ENCODE measurements around the gene MYO1C. TPM values are rescaled to one million over a fixed set of nuclear protein-coding genes. Genes with fewer than 3 reads are reported as not detected.

MYO1C gene
- total and polyA plus RNA-seq, 2 of the 8 experiments (the other 6 are each of a cell fraction or from before 2014, with no cell fraction given) = 40.1 to 78.6 TPM

- Histone ChIP-seq H3K4me3 (ENCODE audit: extremely low read depth in 1 of 4, insufficient read depth in 2 of 4, low read depth in 3 of 4, low read length in 4 of 4) (peak overlapping the region; percentile 24 to 74 (median 37); a peak in 6 of 8 replicates), H2BK12ac (ENCODE audit: low read depth, low read length) (peak overlapping the region; percentile 55), H2BK15ac (ENCODE audit: low read length) (peak overlapping the region; percentile 72; the same call in 1 of the 2 replicates), H4K91ac (replicated peaks; ENCODE audit: insufficient read length, low read length) (peak overlapping the region; percentile 44), H3K36me3 (ENCODE audit: control insufficient read depth in 2 of 4, insufficient read depth in 4 of 4, low read length in 3 of 4) (peaks cover 0 to 10% (median 7%) of the 10 kb centered on the region in 4 experiments; a peak in 2 of 8 replicates), H3K9ac (replicated peaks in 1 of 4; ENCODE audit: extremely low read depth in 1 of 4, low read depth in 3 of 4, low read length in 3 of 4) (0 out of 7 replicates have a peak overlapping the region, but pooled peaks of 1 of the 4 experiments have one; percentile 23), H2AFZ (ENCODE audit: low read length) (no peak overlapping the region), H3K27me3 (replicated peaks in 1 of 4; ENCODE audit: control insufficient read depth in 3 of 4, extremely low read depth in 1 of 4, insufficient read depth in 3 of 4, low read length in 3 of 4) (peaks cover 0 to 6% (median 0%) of the 10 kb centered on the region in 4 experiments; a peak in 2 of 7 replicates), H2BK120ac (replicated peaks; ENCODE audit: low read depth, low read length) (no peak overlapping the region), H3K4me2 (ENCODE audit: insufficient read depth in 1 of 2, low read depth in 2 of 2, low read length in 2 of 2) (peak overlapping the region; percentile 67 to 74), H2BK20ac (ENCODE audit: low read length) (no peak overlapping the region), H4K5ac (ENCODE audit: insufficient read length, low read depth, low read length) (no peak overlapping the region), H3K56ac (replicated peaks; ENCODE audit: insufficient read length, low read depth, low read length) (no peak overlapping the region), H3K4me1 (replicated peaks in 1 of 4; ENCODE audit: control insufficient read depth in 3 of 4, insufficient read depth in 4 of 4, low read length in 3 of 4) (peaks cover 0 to 27% (median 13%) of the 10 kb centered on the region in 4 experiments; a peak in 6 of 7 replicates), H3K4ac (replicated peaks; ENCODE audit: insufficient read length, low read depth, low read length) (no peak overlapping the region), H2BK5ac (ENCODE audit: low read depth, low read length) (peak overlapping the region; percentile 60; the same call in 1 of the 2 replicates), H4K8ac (ENCODE audit: extremely low read depth, insufficient read depth, low read length) (no peak overlapping the region; the same call in 1 of the 2 replicates), H3K27ac (ENCODE audit: low read depth, low read length) (no peak overlapping the region), H4K20me1 (replicated peaks in 1 of 2; ENCODE audit: control insufficient read depth in 1 of 2, insufficient read depth in 2 of 2, low read length in 2 of 2) (peaks cover 0 to 10% of the 10 kb centered on the region in 2 experiments), H3K79me1 (ENCODE audit: low read depth, low read length) (no peaks in the 10 kb centered on the region; the same call in 1 of the 2 replicates), H3K9me3 (ENCODE audit: insufficient read depth in 2 of 2, low read depth in 1 of 2, low read length in 1 of 2) (no peaks in the 10 kb centered on the region), H2AK5ac (ENCODE audit: low read depth, low read length) (no peak overlapping the region), H3K23me2 (ENCODE audit: low read depth, low read length) (peaks cover 17% of the 10 kb centered on the region; the same call in 1 of the 2 replicates), H3K23ac (ENCODE audit: insufficient read length) (no peak overlapping the region), H3K18ac (ENCODE audit: extremely low read depth, low read length) (peak overlapping the region; percentile 71), H3K14ac (ENCODE audit: insufficient read length) (no peak overlapping the region), H3K79me2 (ENCODE audit: control insufficient read depth in 1 of 2, insufficient read depth in 2 of 2, low read length in 2 of 2) (no peaks in the 10 kb centered on the region)
- ChIA-PET CTCF (ENCODE audit: partially characterized antibody) (interaction anchor here (0.6 to 3.7 kb wide), 4 partner anchors 23 to 162 kb away, joined by 3 to 18 read pairs (median 4); partner anchors contain the start of gene INPP5K), POLR2A (ENCODE audit: partially characterized antibody) (interaction anchor here (0.8 to 2.0 kb wide), 12 partner anchors 8 to 139 kb away, joined by 3 to 8 read pairs (median 4); partner anchors contain the start of genes CRK and INPP5K)
- no peak for FAIRE-seq
- TF ChIP-seq SRF (IDR thresholded peaks at IDR 0.05; ENCODE audit: low read depth, low read length) (no peak), PHF8 (conservative IDR thresholded peaks at IDR 0.05; ENCODE audit: low read depth, low read length) (0 out of 2 replicates have a peak, but pooled peaks have one; percentile 32), GABPA (IDR thresholded peaks at IDR 0.05; ENCODE audit: borderline replicate concordance, insufficient read depth, low read length) (no peak), ATF3 (IDR thresholded peaks at IDR 0.05; ENCODE audit: insufficient read depth, low read depth, low read length) (no peak)
- peak in 1 of 2 experiments; percentile 79 for DNase-seq (ENCODE audit: low read depth in 1 of 2, low spot score in 2 of 2)
- WGBS, 2 experiments (ENCODE audit: extremely low coverage in 1 of 2, insufficient coverage in 1 of 2, insufficient read length in 1 of 2, insufficient replicate concordance in 2 of 2, low coverage in 1 of 2, low lambda C conversion rate in 2 of 2, missing lambda C conversion rate in 1 of 2) = 12% methylated on average over 46 of the region's 74 CpGs; no CpG with 5 or more reads in 1 of the 2 experiments
Measured at GRCh38 chr17:1486802-1487695, 5.4 kb downstream of the MYO1C start.
